Measurements from ENCODE around the gene ZNF567. TPM values are rescaled to one million over a fixed set of nuclear protein-coding genes. Genes with fewer than 3 reads are reported as not detected.
A peak's percentile ranks its signal among the peaks of the same experiment; 100 is the strongest.

The ZNF567 gene
- total RNA-seq, 4 donors from 2014 or later, result 6.7 to 12.7 (median 8.7) TPM

GRCh38 chr19:36685835-36686234 is 1.6 kb upstream of the ZNF567 start:
- TF ChIP-seq POLR2A (IDR thresholded peaks at IDR 0.05) (no peak), EP300 (IDR thresholded peaks at IDR 0.05) (no peak)
- TF ChIP-seq, protein P1, sequence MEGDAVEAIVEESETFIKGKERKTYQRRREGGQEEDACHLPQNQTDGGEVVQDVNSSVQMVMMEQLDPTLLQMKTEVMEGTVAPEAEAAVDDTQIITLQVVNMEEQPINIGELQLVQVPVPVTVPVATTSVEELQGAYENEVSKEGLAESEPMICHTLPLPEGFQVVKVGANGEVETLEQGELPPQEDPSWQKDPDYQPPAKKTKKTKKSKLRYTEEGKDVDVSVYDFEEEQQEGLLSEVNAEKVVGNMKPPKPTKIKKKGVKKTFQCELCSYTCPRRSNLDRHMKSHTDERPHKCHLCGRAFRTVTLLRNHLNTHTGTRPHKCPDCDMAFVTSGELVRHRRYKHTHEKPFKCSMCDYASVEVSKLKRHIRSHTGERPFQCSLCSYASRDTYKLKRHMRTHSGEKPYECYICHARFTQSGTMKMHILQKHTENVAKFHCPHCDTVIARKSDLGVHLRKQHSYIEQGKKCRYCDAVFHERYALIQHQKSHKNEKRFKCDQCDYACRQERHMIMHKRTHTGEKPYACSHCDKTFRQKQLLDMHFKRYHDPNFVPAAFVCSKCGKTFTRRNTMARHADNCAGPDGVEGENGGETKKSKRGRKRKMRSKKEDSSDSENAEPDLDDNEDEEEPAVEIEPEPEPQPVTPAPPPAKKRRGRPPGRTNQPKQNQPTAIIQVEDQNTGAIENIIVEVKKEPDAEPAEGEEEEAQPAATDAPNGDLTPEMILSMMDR (IDR thresholded peaks at IDR 0.05), result no peak
- H3K4me3 ChIP-seq, result no peak overlapping the region

DNA sequence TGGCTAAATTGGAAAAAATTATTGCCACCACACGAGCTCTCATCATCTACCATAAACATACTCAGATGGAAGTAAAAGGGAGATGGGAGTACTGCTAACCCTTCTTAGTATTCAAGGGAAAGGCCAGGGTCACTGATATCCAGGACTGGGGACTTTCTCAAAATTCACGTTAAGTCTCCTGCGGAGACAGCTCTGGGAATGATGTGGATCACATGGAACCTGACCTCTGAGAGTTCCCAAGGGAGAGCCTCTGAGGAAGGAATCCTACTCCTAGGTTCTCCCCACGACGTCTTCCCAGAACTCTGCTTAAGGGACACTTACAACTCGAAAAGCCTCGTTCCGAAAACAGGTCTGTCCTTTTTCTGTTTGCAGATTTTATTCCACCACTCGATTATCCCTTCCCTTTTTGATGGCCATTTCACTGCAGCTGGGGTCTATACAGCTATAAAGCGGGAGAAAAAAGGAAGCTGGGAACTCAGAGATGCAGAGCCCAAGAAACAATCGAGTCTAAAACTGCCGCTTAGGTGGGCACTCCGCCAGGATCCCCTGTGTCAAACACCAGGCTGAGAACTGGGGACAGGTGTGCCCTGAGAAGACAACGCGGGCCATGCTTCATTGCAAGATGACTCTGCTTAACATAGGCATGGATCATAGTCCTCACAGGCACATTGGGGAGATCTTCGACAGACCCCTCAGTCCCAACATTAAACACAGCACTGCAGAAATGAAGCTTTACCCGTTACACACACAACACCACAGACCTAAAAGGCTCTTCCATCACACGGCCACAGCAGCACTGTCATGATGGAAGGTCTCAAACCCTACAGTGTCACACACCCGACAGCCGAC is 823 bp upstream of the ZNF567 start:
- 12 to 13% methylated on average over 17 to 20 of the region's 20 CpGs for WGBS, 2 donors
- peaks cover 0 to 66% (median 4%) of the 10 kb centered on the region in 3 donors for H3K36me3 ChIP-seq
- DNase-seq (ENCODE audit: low spot score in 2 of 2), result no peak
- H3K27ac ChIP-seq, result peak overlapping the region in 3 of 4 donors; percentile 78 to 80 (median 79)
- no peaks in the 10 kb centered on the region for H3K27me3 ChIP-seq
- peak overlapping the region; percentile 68 to 87 (median 84) for H3K4me3 ChIP-seq
- peaks cover 0 to 43% (median 5%) of the 10 kb centered on the region in 4 donors for H3K9me3 ChIP-seq
- peaks cover 0 to 18% (median 12%) of the 10 kb centered on the region in 4 donors for H3K4me1 ChIP-seq
- TF ChIP-seq, protein P1 (IDR thresholded peaks at IDR 0.05), result no peak
- no peak for TF ChIP-seq POLR2A (IDR thresholded peaks at IDR 0.05)
- no peak for TF ChIP-seq EP300 (IDR thresholded peaks at IDR 0.05)

More at GRCh38 chr19:36685835-36686234, 1.6 kb upstream of the ZNF567 start:
- DNase-seq (ENCODE audit: low spot score in 2 of 2), result no peak
- Histone ChIP-seq H3K36me3 (peaks cover 0 to 66% (median under 1%) of the 10 kb centered on the region in 3 donors), H3K9me3 (peaks cover 0 to 43% (median 5%) of the 10 kb centered on the region in 4 donors), H3K27ac (no peak overlapping the region), H3K27me3 (no peaks in the 10 kb centered on the region), H3K4me1 (peaks cover 0 to 18% (median 12%) of the 10 kb centered on the region in 4 donors)
- 80 to 90% methylated on average over 2 of the region's 2 CpGs for WGBS, 2 donors

DNA sequence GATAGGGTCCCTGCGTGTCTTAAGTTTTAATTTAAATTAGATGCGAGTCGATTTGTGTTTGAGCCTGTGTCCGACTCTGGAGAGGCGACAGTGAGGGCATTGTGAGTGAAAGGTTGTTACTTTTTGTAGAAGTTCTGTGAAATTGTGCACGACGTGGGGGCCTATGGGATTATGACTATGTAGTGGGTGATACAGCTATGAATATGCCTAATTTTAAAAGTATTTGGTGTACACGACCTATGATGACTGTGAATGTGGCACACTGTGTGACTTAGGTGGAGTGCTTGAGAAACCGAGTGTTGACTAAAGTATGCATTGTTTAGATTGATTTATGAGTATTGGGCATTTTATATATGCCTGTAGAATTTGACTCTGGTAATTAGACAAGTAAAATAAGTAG is 646 bp downstream of the ZNF567 start:
- H3K27ac ChIP-seq, result peak overlapping the region in 3 of 4 donors; percentile 78 to 80 (median 79)

DNA sequence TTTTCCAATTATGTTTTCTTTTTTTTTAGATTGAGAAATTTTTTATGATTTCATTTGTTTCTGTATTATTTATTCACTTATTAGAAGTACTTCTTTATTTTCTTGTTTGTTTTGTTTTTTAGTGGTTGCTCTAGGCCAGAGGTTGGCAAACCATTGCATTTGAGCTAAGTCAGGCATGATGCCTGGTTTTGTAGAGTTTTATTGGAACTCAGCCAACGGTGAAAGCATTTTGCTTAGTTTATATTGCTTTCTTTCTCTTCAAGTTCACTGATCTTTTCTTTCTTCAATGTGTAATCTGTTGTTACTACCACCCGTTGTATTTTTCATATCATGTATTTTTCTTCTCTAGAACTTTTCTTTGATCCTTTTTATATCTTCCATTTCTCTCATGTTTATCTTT is 19.7 kb downstream of the ZNF567 start:
- Histone ChIP-seq H3K4me3 (no peak overlapping the region), H3K27ac (no peak overlapping the region), H3K9me3 (peaks cover 0 to 93% (median 53%) of the 10 kb centered on the region in 4 donors), H3K4me1 (no peaks in the 10 kb centered on the region), H3K27me3 (no peaks in the 10 kb centered on the region), H3K36me3 (peaks cover 0 to 88% (median 3%) of the 10 kb centered on the region in 3 donors)
- TF ChIP-seq EP300 (IDR thresholded peaks at IDR 0.05) (no peak), POLR2A (IDR thresholded peaks at IDR 0.05) (no peak)
- TF ChIP-seq, protein P1 (IDR thresholded peaks at IDR 0.05), result no peak
- no peak for DNase-seq (ENCODE audit: low spot score in 2 of 2)
- whole genome bisulfite sequencing, 2 donors, result 92 to 96% methylated on average over 1 of the region's 2 CpGs

More for the DNA sequence above, 646 bp downstream of the ZNF567 start:
- Histone ChIP-seq H3K36me3 (peaks cover 0 to 66% (median 17%) of the 10 kb centered on the region in 3 donors), H3K4me3 (peak overlapping the region; percentile 68 to 87 (median 84)), H3K27me3 (no peaks in the 10 kb centered on the region), H3K9me3 (peaks cover 0 to 45% (median 10%) of the 10 kb centered on the region in 4 donors), H3K4me1 (peaks cover 0 to 18% (median 12%) of the 10 kb centered on the region in 4 donors)
- TF ChIP-seq POLR2A (IDR thresholded peaks at IDR 0.05) (no peak), EP300 (IDR thresholded peaks at IDR 0.05) (no peak)
- TF ChIP-seq, protein P1 (IDR thresholded peaks at IDR 0.05), result no peak
- WGBS, 2 donors, result 9 to 10% methylated on average over 9 of the region's 9 CpGs
- DNase-seq (ENCODE audit: low spot score in 2 of 2), result no peak

GRCh38 chr19:36709423-36709822 is 22.0 kb downstream of the ZNF567 start:
- 79 to 85% methylated on average over 2 of the region's 2 CpGs for WGBS, 2 donors
- H3K27ac ChIP-seq, result no peak overlapping the region
- H3K4me1 ChIP-seq, result no peaks in the 10 kb centered on the region
- peaks cover 0 to 100% (median 61%) of the 10 kb centered on the region in 4 donors for H3K9me3 ChIP-seq
- no peaks in the 10 kb centered on the region for H3K27me3 ChIP-seq
- peaks cover 3 to 98% (median 23%) of the 10 kb centered on the region in 3 donors for H3K36me3 ChIP-seq
- no peak for DNase-seq (ENCODE audit: low spot score in 2 of 2)
- TF ChIP-seq EP300 (IDR thresholded peaks at IDR 0.05), result no peak
- TF ChIP-seq, protein P1 (IDR thresholded peaks at IDR 0.05), result no peak
- TF ChIP-seq POLR2A (IDR thresholded peaks at IDR 0.05), result no peak
- no peak overlapping the region for H3K4me3 ChIP-seq
